RWPE1 (cell line): ENCODE results near the gene CITED4.

Experiments
- CTCF ChIA-PET: fragments of 350-600 bp; sonication (Branson Sonifier 250); formaldehyde crosslinking; extraction: SDS; loops from one replicate; lab custom pipeline; 2021; lab: Yijun Ruan, JAX
- POLR2A ChIA-PET: fragments of 400-600 bp; formaldehyde crosslinking; extraction: SDS; loops from one replicate; lab custom pipeline; 2020; ENCODE audit warnings: antibody characterized with exemption; ENCODE audit not compliant: low non-redundant PET; lab: Yijun Ruan, JAX
- DNase-seq: peaks from one replicate; pipeline ENCODE4 v3.0.0; 2012; ENCODE audit warnings: low spot score
- H3K27ac ChIP-seq: fragments of 450-650 bp; 2 replicates; pipeline ENCODE4 v1.5.1; 2017
- CTCF ChIP-seq: fragments of 450-650 bp; conservative IDR thresholded peaks from 2 replicates; pipeline ENCODE4 v1.5.1; 2017; ENCODE audit warnings: low read depth, mild to moderate bottlenecking

CITED4 gene

GRCh38 chr1:40825996-40826395, 36.2 kb downstream of the CITED4 start:
- ChIA-PET POLR2A (no interaction called here), CTCF (no interaction called here)
- TF ChIP-seq CTCF = no peak
- no peak overlapping the region for H3K27ac ChIP-seq
- no peak for DNase-seq

GRCh38 chr1:40825435-40825788, 36.8 kb downstream of the CITED4 start:
- DNase-seq = no peak
- ChIA-PET POLR2A (no interaction called here), CTCF (no interaction called here)
- no peak overlapping the region for H3K27ac ChIP-seq
- TF ChIP-seq CTCF = no peak

GRCh38 chr1:40824591-40825434, 37.4 kb downstream of the CITED4 start:
- no peak for TF ChIP-seq CTCF
- ChIA-PET CTCF (interaction anchor here (0.6 kb wide), 2 partner anchors 11 to 111 kb away, joined by 3 read pairs; no protein-coding TSS in a partner anchor), POLR2A (no interaction called here)
- no peak for DNase-seq
- no peak overlapping the region for H3K27ac ChIP-seq

- TF ChIP-seq CTCF = no peak
- no peak for DNase-seq
- CTCF ChIA-PET = interaction anchor here (0.7 kb wide), 1 partner anchor 35 kb away, joined by 4 read pairs; no protein-coding TSS in a partner anchor
- POLR2A ChIA-PET = no interaction called here
- no peak overlapping the region for H3K27ac ChIP-seq
Observed at GRCh38 chr1:40823983-40824382, 38.2 kb downstream of the CITED4 start.

- ChIA-PET CTCF (interaction anchor here (0.7 kb wide), 1 partner anchor 36 kb away, joined by 4 read pairs; no protein-coding TSS in a partner anchor), POLR2A (no interaction called here)
- DNase-seq = no peak
- no peak for TF ChIP-seq CTCF
- no peak overlapping the region for H3K27ac ChIP-seq
Observed at GRCh38 chr1:40823345-40823744, 38.8 kb downstream of the CITED4 start.

GRCh38 chr1:40822890-40823289, 39.3 kb downstream of the CITED4 start:
- H3K27ac ChIP-seq = no peak overlapping the region
- DNase-seq = no peak
- ChIA-PET CTCF (no interaction called here), POLR2A (interaction anchor here (0.5 kb wide), 1 partner anchor 35 kb away, joined by 3 read pairs; no protein-coding TSS in a partner anchor)
- no peak for TF ChIP-seq CTCF
